Mesangial cell (primary cell): ENCODE results near the gene MEOX1. TPM values are rescaled to one million over a fixed set of nuclear protein-coding genes. Genes with fewer than 3 reads are reported as not detected.

Experiments
- total RNA-seq: library from RNA; depleted of rRNA; stranded (reverse); fragments of >200 nt; gene quantifications from 2 replicates; pipeline ENCODE4 v1.2.3, GENCODE V29; 2015

Gene MEOX1
- not detected in 2 replicates for total RNA-seq

GRCh38 chr17:43661699-43662412, at the start of gene MEOX1:
Gene MEOX1, minus strand, starts transcription at chr17:43661922. Its CDS starts 388 bp downstream, at chr17:43661534.

Other genes with a start within 250 kb of the MEOX1 start
- gene DHX8, start 177.9 kb downstream of the MEOX1 start, total RNA-seq = 23.7 and 28.8 TPM in 2 replicates
- 4.3 and 33.1 TPM in 2 replicates for gene ETV4, start 115.6 kb downstream of the MEOX1 start, total RNA-seq
- not detected in 2 replicates for gene SOST, start 96.9 kb upstream of the MEOX1 start, total RNA-seq
- 47.4 and 101 TPM in 2 replicates for gene DUSP3, start 117.1 kb upstream of the MEOX1 start, total RNA-seq
- gene CFAP97D1, start 118.5 kb upstream of the MEOX1 start, total RNA-seq = not detected in 2 replicates
- 6.0 and 7.6 TPM in 2 replicates for gene MPP3, start 171.2 kb upstream of the MEOX1 start, total RNA-seq
- not detected in 2 replicates for gene CD300LG, start 185.3 kb upstream of the MEOX1 start, total RNA-seq
- gene MPP2, start 245.6 kb upstream of the MEOX1 start, total RNA-seq = 2.8 and 4.4 TPM in 2 replicates